Fibroblast of lung (primary cell): ENCODE results near the gene POGK. TPM values are rescaled to one million over a fixed set of nuclear protein-coding genes. Genes with fewer than 3 reads are reported as not detected.

ENCODE experiments used
- DNase-seq, 2 donors: peaks; one replicate each; pipeline versions ENCODE4 v3.0.0 to v3.0.0-alpha.2; 2010; ENCODE audit warnings: low read depth in 2 of 2
- H2AFZ ChIP-seq: 2 replicates; pipeline ENCODE4 v1.5.1; 2012; ENCODE audit warnings: low read length, control low read depth, inconsistent platforms
- H3K27ac ChIP-seq: 2 replicates; pipeline ENCODE4 v1.5.1; 2011; ENCODE audit warnings: low read length, control low read depth; ENCODE audit not compliant: insufficient read depth
- H3K27me3 ChIP-seq: 2 replicates; pipeline ENCODE4 v1.5.1; 2011; ENCODE audit warnings: mild to moderate bottlenecking, low read length; ENCODE audit not compliant: control insufficient read depth, insufficient read depth
- H3K36me3 ChIP-seq: 2 replicates; pipeline ENCODE4 v1.5.1; 2011; ENCODE audit warnings: low read length; ENCODE audit not compliant: control insufficient read depth, insufficient read depth
- H3K4me1 ChIP-seq: 2 replicates; pipeline ENCODE4 v1.5.1; 2011; ENCODE audit warnings: low read length; ENCODE audit not compliant: control insufficient read depth, insufficient read depth; ENCODE audit errors: extremely low read depth
- H3K4me2 ChIP-seq: 2 replicates; pipeline ENCODE4 v1.5.1; 2011; ENCODE audit warnings: low read length, control low read depth; ENCODE audit not compliant: insufficient read depth; ENCODE audit errors: extremely low read depth
- H3K4me3 ChIP-seq, 4 experiments: fragments of 200-600 bp in 1 of 4; sonication (generic) in 1 of 4; replicated peaks in 1 of 4; 2 replicates each; pipeline ENCODE4 v1.5.1; 2011 to 2016; ENCODE audit warnings: low read length in 4 of 4, low read depth in 3 of 4, mild to moderate bottlenecking in 3 of 4, control low read depth in 2 of 4, inconsistent platforms in 1 of 4, mixed read lengths in 1 of 4; ENCODE audit not compliant: insufficient read depth in 1 of 4; ENCODE audit errors: control extremely low read depth in 1 of 4
- H3K79me2 ChIP-seq: 2 replicates; pipeline ENCODE4 v1.5.1; 2012; ENCODE audit warnings: mild to moderate bottlenecking, low read length, inconsistent platforms; ENCODE audit not compliant: control insufficient read depth, insufficient read depth
- H3K9ac ChIP-seq: 2 replicates; pipeline ENCODE4 v1.5.1; 2011; ENCODE audit warnings: mild to moderate bottlenecking, low read length, control low read depth; ENCODE audit not compliant: insufficient read depth
- H3K9me3 ChIP-seq: 2 replicates; pipeline ENCODE4 v1.5.1; 2012; ENCODE audit warnings: low read depth, low read length; ENCODE audit not compliant: control insufficient read depth, insufficient read depth
- H4K20me1 ChIP-seq: 2 replicates; pipeline ENCODE4 v1.5.1; 2011; ENCODE audit warnings: low read length; ENCODE audit not compliant: control insufficient read depth, insufficient read depth; ENCODE audit errors: extremely low read depth
- EZH2 ChIP-seq: IDR thresholded peaks from 2 replicates; pipeline ENCODE4 v1.5.1; 2012; ENCODE audit warnings: low read length, control low read depth, mild to moderate bottlenecking; ENCODE audit errors: missing control alignments
- polyA plus RNA-seq, 2 donors: library from polyadenylated mRNA; depleted of rRNA in 1 of 2; stranded (reverse) in 1 of 2; unstranded in 1 of 2; fragments of >200 nt; gene quantifications; 2 replicates each; pipeline ENCODE4 v1.2.1, GENCODE V29; 2011 to 2012; ENCODE audit warnings: missing spikeins in 1 of 2
- total RNA-seq: library from RNA; depleted of rRNA; stranded (reverse); fragments of >200 nt; gene quantifications from 2 replicates; pipeline ENCODE4 v1.2.1, GENCODE V29; 2014
- TF ChIP-seq, protein P1 (sequence below), 2 donors: IDR thresholded peaks in 1 of 2; conservative IDR thresholded peaks in 1 of 2; 1 replicate in 1 of 2; 2 replicates in 1 of 2; pipeline ENCODE4 v1.5.1; 2011 to 2012; ENCODE audit warnings: low read length in 2 of 2, control low read depth in 1 of 2, inconsistent platforms in 1 of 2, low read depth in 1 of 2, mild to moderate bottlenecking in 1 of 2

The POGK gene
- total and polyA plus RNA-seq, 2 donors (not counting 1 experiment from before 2014, with no cell fraction given) = 17.2 to 23.8 TPM

DNA sequence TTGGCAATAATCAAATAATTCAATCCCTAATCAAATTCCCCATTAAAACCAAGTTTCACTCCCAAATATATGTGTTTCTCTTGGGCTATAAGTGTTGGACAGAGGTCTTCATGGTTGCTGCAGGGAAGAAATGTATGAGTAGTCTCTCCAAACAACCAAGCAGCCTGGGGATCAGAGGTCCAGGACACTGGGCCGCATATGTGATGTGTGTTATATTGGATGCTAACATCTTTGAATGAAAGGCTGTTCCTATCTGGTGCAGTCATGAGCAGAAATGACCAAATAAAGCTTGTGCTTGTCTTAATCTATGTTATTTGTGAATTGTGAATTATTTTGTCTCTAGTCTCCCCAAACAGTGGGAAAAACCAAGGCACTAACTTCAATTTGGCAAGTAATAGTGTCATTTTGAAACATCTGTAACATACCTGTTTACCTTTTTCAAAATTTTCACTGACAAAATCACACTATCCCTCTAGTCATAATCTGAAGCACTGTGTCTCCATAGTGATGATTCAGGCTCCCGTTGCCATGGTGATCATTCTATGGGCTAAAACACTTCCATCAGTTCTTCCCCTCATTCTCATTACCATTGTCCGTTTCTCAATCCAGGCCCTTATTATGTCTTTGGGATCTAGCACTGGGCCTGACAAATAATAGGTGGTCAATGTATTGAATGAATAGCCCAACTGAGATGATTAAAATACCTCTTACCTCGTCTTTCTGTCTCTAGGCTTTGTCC, 49.3 kb downstream of the POGK start:
- H4K20me1 ChIP-seq = no peaks in the 10 kb centered on the region
- no peak for TF ChIP-seq EZH2
- TF ChIP-seq, protein P1, sequence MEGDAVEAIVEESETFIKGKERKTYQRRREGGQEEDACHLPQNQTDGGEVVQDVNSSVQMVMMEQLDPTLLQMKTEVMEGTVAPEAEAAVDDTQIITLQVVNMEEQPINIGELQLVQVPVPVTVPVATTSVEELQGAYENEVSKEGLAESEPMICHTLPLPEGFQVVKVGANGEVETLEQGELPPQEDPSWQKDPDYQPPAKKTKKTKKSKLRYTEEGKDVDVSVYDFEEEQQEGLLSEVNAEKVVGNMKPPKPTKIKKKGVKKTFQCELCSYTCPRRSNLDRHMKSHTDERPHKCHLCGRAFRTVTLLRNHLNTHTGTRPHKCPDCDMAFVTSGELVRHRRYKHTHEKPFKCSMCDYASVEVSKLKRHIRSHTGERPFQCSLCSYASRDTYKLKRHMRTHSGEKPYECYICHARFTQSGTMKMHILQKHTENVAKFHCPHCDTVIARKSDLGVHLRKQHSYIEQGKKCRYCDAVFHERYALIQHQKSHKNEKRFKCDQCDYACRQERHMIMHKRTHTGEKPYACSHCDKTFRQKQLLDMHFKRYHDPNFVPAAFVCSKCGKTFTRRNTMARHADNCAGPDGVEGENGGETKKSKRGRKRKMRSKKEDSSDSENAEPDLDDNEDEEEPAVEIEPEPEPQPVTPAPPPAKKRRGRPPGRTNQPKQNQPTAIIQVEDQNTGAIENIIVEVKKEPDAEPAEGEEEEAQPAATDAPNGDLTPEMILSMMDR (conservative IDR thresholded peaks at IDR 0.05 in 1 of 2, IDR thresholded peaks at IDR 0.05 in 1 of 2; ENCODE audit: low read depth in 1 of 2, low read length in 2 of 2) = no peak
- H3K79me2 ChIP-seq = no peaks in the 10 kb centered on the region
- H3K36me3 ChIP-seq = no peaks in the 10 kb centered on the region
- no peak for DNase-seq
- H2AFZ ChIP-seq = no peak overlapping the region
- no peaks in the 10 kb centered on the region for H3K4me1 ChIP-seq
- peaks cover 22% of the 10 kb centered on the region for H3K27me3 ChIP-seq
- no peak overlapping the region for H3K27ac ChIP-seq
- H3K4me2 ChIP-seq = no peak overlapping the region
- no peak overlapping the region for H3K9ac ChIP-seq
- no peaks in the 10 kb centered on the region for H3K9me3 ChIP-seq
- H3K4me3 ChIP-seq = no peak overlapping the region

DNA sequence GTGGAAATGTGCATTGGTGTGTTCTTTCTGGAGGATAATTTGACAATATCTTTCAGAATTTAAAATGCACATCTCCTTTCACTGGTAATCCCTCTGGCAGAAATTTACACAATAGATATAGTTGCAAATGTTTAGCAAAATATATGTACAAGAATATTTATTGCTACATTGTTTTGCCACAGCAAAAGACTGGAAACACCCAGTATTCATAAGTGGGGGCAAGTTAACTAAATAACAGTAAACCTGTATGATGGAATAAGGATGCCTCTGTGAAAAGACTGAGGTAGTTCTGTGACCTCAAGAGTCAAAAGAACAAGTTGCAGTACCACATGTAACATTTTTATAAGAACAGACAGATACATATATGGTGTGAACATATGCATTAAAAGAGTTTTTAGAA, 50.5 kb downstream of the POGK start:
- no peak overlapping the region for H2AFZ ChIP-seq
- H3K4me1 ChIP-seq = no peaks in the 10 kb centered on the region
- H3K9me3 ChIP-seq = no peaks in the 10 kb centered on the region
- no peak overlapping the region for H3K4me3 ChIP-seq
- no peaks in the 10 kb centered on the region for H3K36me3 ChIP-seq
- no peak for TF ChIP-seq EZH2
- TF ChIP-seq, protein P1 (conservative IDR thresholded peaks at IDR 0.05 in 1 of 2, IDR thresholded peaks at IDR 0.05 in 1 of 2; ENCODE audit: low read depth in 1 of 2, low read length in 2 of 2) = no peak
- no peak overlapping the region for H3K4me2 ChIP-seq
- no peaks in the 10 kb centered on the region for H3K79me2 ChIP-seq
- DNase-seq = no peak
- peaks cover 16% of the 10 kb centered on the region for H3K27me3 ChIP-seq
- H4K20me1 ChIP-seq = no peaks in the 10 kb centered on the region
- H3K9ac ChIP-seq = no peak overlapping the region
- H3K27ac ChIP-seq = no peak overlapping the region

DNA sequence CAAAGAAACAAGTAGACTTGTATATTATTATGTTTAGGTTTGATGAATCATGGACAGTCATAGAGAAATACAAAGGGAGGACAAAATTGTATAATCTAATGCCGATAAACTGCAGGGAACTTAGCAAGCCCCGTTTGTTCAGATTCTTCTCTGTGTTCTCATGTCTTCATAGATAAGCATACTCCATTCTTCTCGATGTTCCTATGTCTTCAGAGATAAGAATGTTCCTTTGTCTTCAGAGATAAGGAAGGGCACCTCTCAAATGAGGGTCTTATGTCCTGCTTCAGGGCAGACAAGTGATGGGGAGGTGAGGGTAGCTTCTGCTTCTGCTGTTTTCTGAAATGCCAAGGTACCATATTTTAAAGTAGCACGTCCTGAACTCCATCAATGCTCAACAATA, 56.5 kb downstream of the POGK start:
- no peak overlapping the region for H2AFZ ChIP-seq
- H3K4me2 ChIP-seq = no peak overlapping the region
- no peak for DNase-seq
- no peaks in the 10 kb centered on the region for H3K4me1 ChIP-seq
- H3K36me3 ChIP-seq = no peaks in the 10 kb centered on the region
- H3K79me2 ChIP-seq = no peaks in the 10 kb centered on the region
- TF ChIP-seq EZH2 = no peak
- TF ChIP-seq, protein P1 (conservative IDR thresholded peaks at IDR 0.05 in 1 of 2, IDR thresholded peaks at IDR 0.05 in 1 of 2; ENCODE audit: low read depth in 1 of 2, low read length in 2 of 2) = no peak
- no peak overlapping the region for H3K9ac ChIP-seq
- H3K27ac ChIP-seq = no peak overlapping the region
- H3K9me3 ChIP-seq = no peaks in the 10 kb centered on the region
- peaks cover 2% of the 10 kb centered on the region for H3K27me3 ChIP-seq
- no peaks in the 10 kb centered on the region for H4K20me1 ChIP-seq
- no peak overlapping the region for H3K4me3 ChIP-seq
